ENCODE results near the gene BPIFA2. TPM values are rescaled to one million over a fixed set of nuclear protein-coding genes. Genes with fewer than 3 reads are reported as not detected.

BPIFA2 gene
- total and polyA plus RNA-seq, 9 of the 15 experiments (the other 6 are each of a cell fraction or from before 2014, with no cell fraction given): not detected

DNA sequence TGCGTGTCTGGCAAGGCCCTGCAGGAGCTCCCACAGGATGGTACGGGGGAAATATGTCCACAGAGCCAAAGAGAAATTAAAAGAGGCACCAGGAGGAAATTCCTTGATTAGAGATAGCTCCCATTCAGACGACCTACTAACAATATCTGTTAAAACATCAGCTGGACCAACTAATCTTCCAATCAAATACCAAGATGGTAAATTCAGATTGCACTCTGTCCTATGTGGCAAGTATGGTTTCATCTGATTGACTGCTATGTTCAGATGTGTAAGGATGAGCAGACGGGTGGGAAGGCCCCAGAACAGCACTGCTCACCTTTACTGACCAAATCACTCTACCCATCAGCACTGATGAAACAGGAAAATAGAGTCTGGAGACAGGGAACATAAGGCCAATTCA, 19.5 kb downstream of the BPIFA2 start:
- no peak for TF ChIP-seq BRD9 (IDR thresholded peaks at IDR 0.05; ENCODE audit: low read depth, partially characterized antibody)
- TF ChIP-seq KLF16 (IDR thresholded peaks at IDR 0.05): no peak
- no peak for TF ChIP-seq PTRF (tag; IDR thresholded peaks at IDR 0.05)
- TF ChIP-seq CXXC5 (CRISPR knock-in tag; IDR thresholded peaks at IDR 0.05): no peak
- no peak for TF ChIP-seq SMARCE1 (IDR thresholded peaks at IDR 0.05)
- TF ChIP-seq, protein P1, sequence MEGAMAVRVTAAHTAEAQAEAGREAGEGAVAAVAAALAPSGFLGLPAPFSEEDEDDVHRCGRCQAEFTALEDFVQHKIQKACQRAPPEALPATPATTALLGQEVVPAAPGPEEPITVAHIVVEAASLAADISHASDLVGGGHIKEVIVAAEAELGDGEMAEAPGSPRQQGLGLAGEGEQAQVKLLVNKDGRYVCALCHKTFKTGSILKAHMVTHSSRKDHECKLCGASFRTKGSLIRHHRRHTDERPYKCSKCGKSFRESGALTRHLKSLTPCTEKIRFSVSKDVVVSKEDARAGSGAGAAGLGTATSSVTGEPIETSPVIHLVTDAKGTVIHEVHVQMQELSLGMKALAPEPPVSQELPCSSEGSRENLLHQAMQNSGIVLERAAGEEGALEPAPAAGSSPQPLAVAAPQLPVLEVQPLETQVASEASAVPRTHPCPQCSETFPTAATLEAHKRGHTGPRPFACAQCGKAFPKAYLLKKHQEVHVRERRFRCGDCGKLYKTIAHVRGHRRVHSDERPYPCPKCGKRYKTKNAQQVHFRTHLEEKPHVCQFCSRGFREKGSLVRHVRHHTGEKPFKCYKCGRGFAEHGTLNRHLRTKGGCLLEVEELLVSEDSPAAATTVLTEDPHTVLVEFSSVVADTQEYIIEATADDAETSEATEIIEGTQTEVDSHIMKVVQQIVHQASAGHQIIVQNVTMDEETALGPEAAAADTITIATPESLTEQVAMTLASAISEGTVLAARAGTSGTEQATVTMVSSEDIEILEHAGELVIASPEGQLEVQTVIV (CRISPR knock-in tag; IDR thresholded peaks at IDR 0.05; ENCODE audit: borderline replicate concordance): no peak
- TF ChIP-seq PML (IDR thresholded peaks at IDR 0.05; ENCODE audit: low read length): no peak
- TF ChIP-seq, protein P2, sequence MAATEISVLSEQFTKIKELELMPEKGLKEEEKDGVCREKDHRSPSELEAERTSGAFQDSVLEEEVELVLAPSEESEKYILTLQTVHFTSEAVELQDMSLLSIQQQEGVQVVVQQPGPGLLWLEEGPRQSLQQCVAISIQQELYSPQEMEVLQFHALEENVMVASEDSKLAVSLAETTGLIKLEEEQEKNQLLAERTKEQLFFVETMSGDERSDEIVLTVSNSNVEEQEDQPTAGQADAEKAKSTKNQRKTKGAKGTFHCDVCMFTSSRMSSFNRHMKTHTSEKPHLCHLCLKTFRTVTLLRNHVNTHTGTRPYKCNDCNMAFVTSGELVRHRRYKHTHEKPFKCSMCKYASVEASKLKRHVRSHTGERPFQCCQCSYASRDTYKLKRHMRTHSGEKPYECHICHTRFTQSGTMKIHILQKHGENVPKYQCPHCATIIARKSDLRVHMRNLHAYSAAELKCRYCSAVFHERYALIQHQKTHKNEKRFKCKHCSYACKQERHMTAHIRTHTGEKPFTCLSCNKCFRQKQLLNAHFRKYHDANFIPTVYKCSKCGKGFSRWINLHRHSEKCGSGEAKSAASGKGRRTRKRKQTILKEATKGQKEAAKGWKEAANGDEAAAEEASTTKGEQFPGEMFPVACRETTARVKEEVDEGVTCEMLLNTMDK (IDR thresholded peaks at IDR 0.05; ENCODE audit: borderline replicate concordance, insufficient read depth, low read depth, low read length, poor library complexity, severe bottlenecking): no peak
- H3K27me3 ChIP-seq (ENCODE audit: control insufficient read depth in 2 of 2, insufficient read depth in 2 of 2, low read length in 2 of 2): peaks cover 6 to 17% of the 10 kb centered on the region in 2 experiments; a peak in 3 of 5 replicates
- H3K4me2 ChIP-seq (ENCODE audit: insufficient read depth, low read length): no peak overlapping the region
- no peak for ATAC-seq
- H3K27ac ChIP-seq (ENCODE audit: extremely low read depth, low read depth, low read length): no peak overlapping the region
- DNase-seq (ENCODE audit: extremely low read depth in 1 of 4, low spot score in 3 of 4): no peak
- no peak overlapping the region for H2AFZ ChIP-seq (ENCODE audit: low read depth, low read length)
- no peaks in the 10 kb centered on the region; the same call in 1 of the 2 replicates for H3K9me3 ChIP-seq (replicated peaks; ENCODE audit: control insufficient read depth, insufficient read depth, low read depth, low read length)
- no peaks in the 10 kb centered on the region for H3K36me3 ChIP-seq (ENCODE audit: control insufficient read depth, insufficient read depth, low read length)
- no TSS peak for BruUV-seq (replicated peaks)
- 2% methylated on average over 4 of the region's 4 CpGs for WGBS (ENCODE audit: insufficient coverage, low coverage, missing lambda C conversion rate)
- ChIA-PET CTCF (ENCODE audit: low intra/inter-chr PET ratio) (no interaction called here), POLR2A (no interaction called here)
- in situ Hi-C loops (cut with MboI) (no loop called here), intact Hi-C loops (cut with micrococcal nuclease) (no loop called here)
- no peaks in the 10 kb centered on the region; a peak in 1 of 5 replicates for H3K4me1 ChIP-seq (replicated peaks in 1 of 2; ENCODE audit: control insufficient read depth in 2 of 2, insufficient read depth in 2 of 2, low read length in 2 of 2)
- H3K9me1 ChIP-seq (ENCODE audit: control insufficient read depth, insufficient read depth, low read length): no peaks in the 10 kb centered on the region
- FAIRE-seq: no peak
- H3K79me2 ChIP-seq (ENCODE audit: control insufficient read depth, insufficient read depth, low read length): no peaks in the 10 kb centered on the region
- no peak overlapping the region for H3K9ac ChIP-seq (ENCODE audit: insufficient read depth in 1 of 2, low read depth in 2 of 2, low read length in 2 of 2)
- H3K4me3 ChIP-seq: no peak overlapping the region
- no peaks in the 10 kb centered on the region; the same call in 1 of the 2 replicates for H4K20me1 ChIP-seq (replicated peaks; ENCODE audit: control insufficient read depth, insufficient read depth, low read length)
